DOHH2 (cell line): ENCODE results near the gene SGTB.

Experiments
- EZH2phosphoT487 ChIP-seq: fragments of 200-600 bp; sonication (generic); IDR thresholded peaks from 2 replicates; pipeline ENCODE4 v1.6.1; 2017; ENCODE audit warnings: borderline replicate concordance, mild to moderate bottlenecking, antibody characterized with exemption, low read length, moderate library complexity, mixed read lengths
- TF ChIP-seq, protein P1 (sequence below): fragments of 200-600 bp; sonication (generic); IDR thresholded peaks from one replicate; pipeline ENCODE4 v1.5.1; 2014; ENCODE audit warnings: antibody characterized with exemption, mild to moderate bottlenecking, low read depth, low read length; ENCODE audit not compliant: poor library complexity, severe bottlenecking

DNA sequence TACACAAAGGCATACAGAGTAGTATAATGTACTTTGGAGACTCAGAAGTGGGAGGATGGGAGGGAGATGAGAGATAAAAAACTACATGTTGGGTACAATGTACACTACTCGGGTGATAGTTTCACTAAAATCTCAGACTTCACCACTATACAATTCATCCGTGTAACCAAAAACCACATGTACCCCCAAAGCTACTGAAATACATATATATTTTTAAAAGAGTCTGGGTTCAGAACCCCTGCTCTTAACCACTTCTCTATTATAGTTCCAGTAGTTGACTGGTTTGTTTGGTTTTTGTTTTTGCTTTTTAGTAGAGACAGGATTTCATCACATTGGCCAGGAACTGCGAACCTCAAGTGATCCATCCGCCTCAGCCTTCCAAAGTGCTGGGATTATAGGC is 22.6 kb downstream of the SGTB start:
- TF ChIP-seq, protein P1, sequence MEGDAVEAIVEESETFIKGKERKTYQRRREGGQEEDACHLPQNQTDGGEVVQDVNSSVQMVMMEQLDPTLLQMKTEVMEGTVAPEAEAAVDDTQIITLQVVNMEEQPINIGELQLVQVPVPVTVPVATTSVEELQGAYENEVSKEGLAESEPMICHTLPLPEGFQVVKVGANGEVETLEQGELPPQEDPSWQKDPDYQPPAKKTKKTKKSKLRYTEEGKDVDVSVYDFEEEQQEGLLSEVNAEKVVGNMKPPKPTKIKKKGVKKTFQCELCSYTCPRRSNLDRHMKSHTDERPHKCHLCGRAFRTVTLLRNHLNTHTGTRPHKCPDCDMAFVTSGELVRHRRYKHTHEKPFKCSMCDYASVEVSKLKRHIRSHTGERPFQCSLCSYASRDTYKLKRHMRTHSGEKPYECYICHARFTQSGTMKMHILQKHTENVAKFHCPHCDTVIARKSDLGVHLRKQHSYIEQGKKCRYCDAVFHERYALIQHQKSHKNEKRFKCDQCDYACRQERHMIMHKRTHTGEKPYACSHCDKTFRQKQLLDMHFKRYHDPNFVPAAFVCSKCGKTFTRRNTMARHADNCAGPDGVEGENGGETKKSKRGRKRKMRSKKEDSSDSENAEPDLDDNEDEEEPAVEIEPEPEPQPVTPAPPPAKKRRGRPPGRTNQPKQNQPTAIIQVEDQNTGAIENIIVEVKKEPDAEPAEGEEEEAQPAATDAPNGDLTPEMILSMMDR = no peak
- no peak for TF ChIP-seq EZH2phosphoT487
